Activated gamma-delta T cell treated with Interleukin-2 at 50 U/mL for 16 hours (primary cell): Measurements from ENCODE around the gene GPBAR1.
A peak's percentile ranks its signal among the peaks of the same experiment; 100 is the strongest.

Experiments used
- DNase-seq: peaks from one replicate; pipeline ENCODE4 v3.0.0-alpha.2; 2020

The GPBAR1 gene

DNA sequence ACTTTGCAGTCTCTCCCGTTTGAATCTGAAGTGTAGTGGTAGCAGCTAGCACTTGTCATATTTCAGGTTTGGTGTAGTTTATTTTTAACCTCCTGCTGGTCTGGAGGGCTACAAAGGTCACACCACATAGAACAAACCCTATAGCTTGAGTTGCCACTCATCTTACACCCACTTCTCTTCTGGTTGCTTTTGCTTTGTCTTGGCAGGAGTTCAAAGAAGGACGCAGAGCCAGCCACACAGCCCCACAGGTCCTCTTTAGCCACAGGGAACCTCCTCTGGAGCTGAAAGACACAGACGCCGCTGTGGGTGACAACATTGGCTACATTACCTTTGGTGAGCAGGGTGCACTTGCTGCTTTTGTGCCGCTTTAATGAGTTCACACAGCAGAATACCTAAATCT lies 15.6 kb upstream of the GPBAR1 start:
- DNase-seq = no peak

DNA sequence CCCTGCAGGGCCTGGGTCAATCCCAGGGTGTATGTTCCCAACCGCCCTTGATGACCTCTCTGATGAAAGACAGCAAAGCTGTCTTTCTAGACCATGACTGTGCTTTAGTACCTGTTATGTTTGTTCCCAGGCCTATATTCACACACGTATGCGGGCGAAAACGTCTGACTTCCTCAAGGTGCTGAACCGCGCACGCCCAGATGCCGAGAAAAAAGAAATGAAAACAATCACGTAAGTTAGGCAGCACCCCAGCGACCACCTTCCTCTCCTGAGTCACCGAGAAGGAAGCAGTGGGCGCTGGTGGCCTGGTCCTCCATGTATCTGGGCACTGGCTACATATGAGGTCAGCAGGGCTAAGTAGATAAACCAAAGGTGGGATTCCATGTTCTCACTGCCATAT lies 11.1 kb upstream of the GPBAR1 start:
- DNase-seq = no peak

DNA sequence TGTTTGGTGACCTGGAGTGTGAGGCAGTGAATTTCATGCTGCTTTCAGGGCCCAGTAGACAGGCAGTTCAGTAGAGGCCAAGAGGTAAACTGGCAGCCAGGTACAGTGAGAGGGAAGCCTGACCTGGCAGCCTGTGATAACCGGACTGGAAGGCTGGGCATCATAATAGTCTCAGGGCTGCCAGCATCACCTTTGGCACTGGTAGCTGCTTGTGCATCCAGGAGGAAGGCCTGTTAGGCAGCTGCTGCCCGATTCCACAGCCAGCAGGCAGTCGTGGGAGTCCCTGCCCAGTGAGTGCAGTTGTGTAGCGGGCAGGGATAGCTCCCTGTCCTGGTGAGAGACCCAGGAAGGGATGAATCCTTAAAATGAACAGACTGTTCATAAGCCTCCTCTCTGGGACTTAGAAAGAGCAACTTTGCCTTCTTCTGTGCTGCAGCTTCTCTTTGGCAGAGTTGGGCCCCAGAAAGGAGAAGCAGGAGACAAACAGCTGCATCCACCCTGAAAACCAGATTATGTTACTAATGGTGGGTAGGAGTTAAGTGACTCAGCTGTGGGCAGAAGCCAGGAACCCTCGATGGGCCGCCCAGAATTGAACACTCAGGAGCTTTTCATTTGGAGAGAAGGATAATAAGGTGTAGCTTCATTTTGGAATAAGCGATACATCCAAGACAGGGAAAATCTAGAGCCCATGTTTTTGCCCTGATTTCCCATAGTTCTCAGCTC lies 8.1 kb upstream of the GPBAR1 start:
- DNase-seq = no peak

DNA sequence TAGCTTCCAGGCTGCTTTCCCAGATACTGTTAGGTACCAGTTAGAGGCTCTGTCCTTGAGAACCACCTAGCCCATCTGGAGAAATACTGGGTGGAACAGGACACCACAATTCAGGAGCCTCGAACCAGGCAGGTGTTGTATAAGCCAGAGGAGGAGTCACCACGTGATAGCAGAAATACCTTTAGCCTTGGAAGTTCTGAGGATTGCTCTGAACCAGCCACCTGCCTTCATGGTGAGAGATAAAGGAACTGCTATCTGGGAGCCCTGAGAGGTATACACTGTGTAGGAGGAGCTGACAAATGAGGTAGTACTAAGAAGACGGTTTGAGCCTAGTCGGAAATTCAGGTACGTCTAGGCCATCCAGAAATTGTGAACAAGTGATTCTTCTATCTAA lies 7.6 kb upstream of the GPBAR1 start:
- no peak for DNase-seq

DNA sequence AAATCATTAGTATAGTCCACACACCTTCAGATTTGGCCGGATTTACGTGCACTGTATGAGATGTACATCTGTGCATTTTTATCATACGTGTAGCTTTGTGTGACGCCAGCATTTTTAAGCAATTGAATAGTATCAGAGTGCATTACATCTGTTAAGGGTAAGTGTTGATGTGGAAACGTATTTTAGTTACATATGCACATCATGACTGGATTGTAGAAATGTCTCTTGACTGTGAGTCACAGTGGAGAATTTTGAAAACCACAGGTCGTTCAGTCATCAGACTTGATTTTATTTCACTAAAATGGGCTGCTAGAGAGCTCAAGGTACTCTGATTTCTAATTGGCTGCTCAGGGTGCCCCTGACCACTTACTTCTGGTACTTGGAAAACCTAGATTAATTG lies 5.4 kb upstream of the GPBAR1 start:
- no peak for DNase-seq

DNA sequence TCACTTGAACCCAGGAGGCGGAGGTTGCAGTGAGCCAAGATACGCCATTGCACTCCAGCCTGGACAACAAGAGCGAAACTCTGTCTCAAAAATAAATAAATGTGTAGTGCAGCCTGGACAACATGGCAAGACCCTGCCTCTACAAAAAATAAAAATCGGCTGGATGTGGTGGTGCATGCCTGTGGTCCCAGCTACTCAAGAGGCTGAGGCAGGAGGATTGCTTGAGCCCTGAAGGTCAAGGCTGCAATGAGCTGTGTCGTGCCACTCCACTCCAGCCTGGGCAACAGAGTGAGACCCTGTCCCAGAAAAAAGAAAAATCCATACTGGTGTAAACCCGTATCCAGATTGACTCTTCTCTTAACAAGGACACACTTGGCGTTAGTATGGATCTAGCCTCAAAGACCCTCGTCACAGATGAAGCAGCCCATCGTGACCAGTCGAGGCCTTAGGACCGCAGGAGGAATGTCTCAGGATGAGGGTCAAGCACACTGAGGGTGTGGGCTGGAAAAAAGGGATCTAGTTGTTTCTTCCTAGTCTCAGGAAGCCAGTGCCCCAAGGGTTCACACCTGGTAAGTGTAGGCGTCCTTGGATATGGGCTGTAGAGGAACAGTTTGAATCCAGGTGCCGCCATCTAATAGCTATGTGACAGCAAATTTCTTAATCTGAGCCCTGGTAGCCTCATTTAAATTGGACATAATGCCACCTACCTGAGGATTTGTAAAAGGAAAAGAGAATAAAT lies 4.0 kb upstream of the GPBAR1 start:
- no peak for DNase-seq

DNA sequence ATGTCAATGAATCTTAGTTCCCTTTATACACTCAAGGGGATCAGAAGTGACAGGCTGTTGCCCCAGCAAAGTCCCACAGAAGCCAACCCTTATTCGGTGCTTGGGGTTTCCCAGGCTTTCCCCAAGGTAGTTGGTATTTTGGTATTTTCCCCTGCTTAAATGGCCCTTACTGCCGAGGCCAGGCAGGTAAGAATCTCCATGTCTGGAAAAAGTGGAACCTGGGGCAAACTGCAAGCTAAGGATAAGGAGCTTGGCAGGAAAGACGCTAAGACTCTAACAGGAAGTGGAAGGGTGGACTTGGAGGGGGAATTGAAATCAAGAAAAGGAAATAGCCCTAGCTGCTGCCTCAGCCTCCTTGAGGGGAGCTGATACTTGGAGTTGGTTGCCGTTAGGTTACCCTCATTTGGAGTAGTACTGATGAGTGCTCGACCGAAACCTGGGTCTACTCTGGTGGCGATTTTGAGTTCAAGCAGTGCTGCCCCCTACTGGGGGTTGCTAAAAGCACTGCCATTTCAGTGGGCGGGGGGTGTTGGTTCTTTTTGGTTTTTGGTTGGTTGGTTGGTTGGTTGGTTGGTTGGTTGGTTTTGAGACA lies 3.3 kb upstream of the GPBAR1 start:
- peak; percentile 68 for DNase-seq

DNA sequence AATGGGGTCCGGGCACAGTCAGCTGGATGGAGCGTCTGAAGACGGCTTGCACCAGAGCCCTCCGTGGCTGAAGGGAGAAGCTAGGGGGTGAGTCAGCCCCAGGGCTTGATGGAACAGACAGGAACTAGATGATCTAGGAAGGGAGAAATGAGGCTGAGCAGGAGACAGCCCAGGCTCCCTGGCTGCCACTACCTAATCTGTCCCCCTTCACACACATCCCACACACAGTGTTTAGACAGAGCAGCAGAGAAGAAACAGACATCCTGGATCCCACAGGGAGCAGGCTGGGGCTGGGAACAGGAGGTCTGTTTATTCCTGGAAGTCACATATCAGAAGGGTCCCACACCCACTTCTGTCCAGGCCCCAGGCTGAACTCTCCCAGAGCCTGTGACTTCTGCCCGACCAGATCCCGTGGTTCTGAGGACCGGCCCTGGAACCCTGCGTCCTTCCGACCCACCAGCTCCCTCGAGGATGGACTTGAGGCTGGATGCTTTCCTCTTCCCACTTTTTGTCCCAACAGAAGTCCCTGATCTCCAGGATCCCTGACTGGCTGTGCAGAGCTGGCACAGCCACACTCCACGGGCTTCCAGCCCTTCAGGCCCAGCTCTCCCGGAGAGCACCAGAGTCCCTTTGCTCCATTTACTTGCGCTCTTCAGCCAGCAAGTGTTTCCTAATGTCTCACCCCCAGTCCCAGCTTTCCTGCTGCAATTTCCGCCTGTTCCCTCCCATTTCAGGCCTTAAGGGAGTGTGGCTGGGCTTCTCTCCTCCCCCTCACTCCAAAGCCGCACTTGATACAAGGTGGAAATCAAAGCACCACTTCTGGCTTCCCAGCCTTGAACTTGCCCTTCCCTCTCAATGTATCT lies 1.5 kb upstream of the GPBAR1 start:
- DNase-seq = no peak

DNA sequence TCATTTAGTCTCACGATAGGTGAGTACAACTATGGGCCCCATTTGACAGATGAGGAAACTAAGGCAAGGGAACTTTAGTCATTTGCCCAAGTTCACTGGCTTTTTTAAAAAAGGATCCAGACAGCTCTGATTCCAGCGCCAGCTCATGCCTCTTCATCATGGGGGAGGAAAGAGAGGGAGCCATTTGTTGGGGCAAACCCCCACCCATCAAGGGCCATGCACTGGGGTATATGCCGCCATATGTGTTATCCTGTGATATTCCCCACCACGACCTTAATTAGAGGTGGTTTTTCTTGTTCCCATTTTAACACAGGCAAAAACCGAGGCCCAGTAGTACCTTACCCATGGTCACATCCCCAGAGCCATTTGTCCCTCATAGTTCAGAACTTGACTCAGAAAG lies 649 bp upstream of the GPBAR1 start:
- DNase-seq = no peak

DNA sequence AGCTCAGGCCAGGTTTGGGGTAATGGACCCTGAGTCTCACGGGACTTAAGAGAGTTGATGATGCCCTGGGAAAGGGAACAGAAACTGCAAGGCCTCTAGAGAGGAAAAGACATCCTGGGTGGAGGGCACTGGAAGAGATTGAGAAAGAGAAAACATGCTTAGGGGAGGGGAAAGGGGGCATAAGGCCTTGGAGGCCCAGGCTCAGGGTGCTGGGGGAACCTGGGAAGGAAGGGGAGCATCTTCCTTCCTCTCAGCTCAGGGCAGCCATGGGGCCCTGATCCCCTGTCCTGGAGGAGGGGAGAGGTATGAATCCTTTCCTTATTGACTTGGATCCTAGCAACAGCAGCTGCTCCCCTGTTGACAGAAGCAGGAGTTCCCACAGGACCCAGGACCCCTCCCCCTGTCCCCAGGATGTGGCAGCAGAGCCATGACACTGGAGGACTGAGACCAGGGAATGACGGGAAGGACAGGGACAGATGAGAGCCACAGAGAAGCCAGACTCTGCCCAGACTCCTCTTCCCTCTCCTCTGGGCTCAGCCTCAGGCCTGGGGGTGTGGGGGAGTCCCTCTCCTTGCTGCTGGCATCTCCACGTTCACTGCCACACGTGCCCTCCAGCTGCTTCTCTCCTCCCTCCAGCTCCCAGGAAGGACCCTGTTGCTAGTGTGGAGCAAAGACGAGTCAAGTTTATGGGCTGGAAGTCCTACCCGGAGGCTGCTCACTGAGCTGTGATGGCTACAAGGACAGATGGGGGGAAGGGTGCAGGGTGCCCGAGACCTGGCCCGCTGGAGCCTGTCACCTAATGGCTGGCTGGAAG lies 815 bp downstream of the GPBAR1 start:
- no peak for DNase-seq

DNA sequence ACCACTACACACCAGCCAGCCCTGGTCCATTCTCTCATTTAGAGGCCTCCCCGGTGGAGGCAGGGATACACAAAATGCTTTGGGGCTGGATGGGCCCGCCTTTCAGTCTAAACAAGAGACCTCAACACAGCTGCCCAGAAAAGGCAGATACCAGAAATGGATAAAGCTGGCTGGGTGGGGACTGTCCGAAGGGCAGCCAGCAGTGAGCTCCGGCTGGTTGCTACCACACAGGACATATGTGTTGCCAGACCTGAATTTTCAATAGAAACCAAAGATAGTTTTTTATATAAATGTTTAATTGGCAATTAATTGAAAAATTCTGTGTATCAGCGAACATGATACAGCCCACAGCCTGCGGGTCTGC lies 1.4 kb downstream of the GPBAR1 start:
- no peak for DNase-seq

DNA sequence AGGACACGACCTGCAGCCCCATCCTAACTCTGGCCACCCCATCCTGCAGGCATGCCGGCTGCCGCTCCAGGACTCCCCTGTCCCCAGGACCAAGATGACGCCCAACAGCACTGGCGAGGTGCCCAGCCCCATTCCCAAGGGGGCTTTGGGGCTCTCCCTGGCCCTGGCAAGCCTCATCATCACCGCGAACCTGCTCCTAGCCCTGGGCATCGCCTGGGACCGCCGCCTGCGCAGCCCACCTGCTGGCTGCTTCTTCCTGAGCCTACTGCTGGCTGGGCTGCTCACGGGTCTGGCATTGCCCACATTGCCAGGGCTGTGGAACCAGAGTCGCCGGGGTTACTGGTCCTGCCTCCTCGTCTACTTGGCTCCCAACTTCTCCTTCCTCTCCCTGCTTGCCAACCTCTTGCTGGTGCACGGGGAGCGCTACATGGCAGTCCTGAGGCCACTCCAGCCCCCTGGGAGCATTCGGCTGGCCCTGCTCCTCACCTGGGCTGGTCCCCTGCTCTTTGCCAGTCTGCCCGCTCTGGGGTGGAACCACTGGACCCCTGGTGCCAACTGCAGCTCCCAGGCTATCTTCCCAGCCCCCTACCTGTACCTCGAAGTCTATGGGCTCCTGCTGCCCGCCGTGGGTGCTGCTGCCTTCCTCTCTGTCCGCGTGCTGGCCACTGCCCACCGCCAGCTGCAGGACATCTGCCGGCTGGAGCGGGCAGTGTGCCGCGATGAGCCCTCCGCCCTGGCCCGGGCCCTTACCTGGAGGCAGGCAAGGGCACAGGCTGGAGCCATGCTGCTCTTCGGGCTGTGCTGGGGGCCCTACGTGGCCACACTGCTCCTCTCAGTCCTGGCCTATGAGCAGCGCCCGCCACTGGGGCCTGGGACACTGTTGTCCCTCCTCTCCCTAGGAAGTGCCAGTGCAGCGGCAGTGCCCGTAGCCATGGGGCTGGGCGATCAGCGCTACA lies 2.1 kb downstream of the GPBAR1 start:
- no peak for DNase-seq

DNA sequence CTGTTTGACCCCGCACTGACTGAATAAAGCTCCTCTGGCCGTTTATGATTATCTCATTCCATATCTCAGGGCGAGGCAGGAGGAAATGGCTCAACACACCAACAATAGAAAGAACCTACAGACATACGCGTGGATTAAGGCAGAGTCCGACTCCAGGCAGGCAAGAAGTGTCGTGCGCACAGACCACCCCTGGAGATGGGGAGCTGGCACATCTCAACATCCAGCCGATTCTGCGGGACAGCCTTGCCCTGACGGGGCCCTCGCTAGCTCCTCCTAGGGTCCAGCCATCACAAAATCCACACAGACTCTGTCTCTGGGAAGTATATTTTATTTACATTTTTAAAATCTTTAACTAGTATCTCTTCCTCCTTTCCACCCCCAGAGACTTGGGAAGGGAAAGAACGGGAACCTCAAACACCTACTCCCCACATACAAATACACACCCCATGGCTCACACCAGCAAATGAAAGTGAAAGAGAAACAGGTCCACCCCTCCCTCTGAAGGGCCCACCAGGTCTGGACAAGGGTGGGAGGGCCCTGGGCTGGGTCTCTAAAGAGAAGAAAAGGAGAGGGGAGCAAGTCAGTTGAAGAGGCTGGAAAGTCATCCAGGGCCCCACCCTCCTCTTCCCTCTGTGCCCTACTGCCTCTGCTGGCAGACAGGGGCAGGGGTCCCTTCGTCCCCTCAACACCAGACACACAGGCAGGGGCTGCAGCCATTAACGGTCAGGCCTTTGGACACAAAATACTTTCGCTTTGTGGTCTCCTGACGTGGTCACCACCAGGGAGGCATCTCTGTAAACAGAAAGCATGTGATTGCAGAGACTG lies 3.2 kb downstream of the GPBAR1 start:
- no peak for DNase-seq

DNA sequence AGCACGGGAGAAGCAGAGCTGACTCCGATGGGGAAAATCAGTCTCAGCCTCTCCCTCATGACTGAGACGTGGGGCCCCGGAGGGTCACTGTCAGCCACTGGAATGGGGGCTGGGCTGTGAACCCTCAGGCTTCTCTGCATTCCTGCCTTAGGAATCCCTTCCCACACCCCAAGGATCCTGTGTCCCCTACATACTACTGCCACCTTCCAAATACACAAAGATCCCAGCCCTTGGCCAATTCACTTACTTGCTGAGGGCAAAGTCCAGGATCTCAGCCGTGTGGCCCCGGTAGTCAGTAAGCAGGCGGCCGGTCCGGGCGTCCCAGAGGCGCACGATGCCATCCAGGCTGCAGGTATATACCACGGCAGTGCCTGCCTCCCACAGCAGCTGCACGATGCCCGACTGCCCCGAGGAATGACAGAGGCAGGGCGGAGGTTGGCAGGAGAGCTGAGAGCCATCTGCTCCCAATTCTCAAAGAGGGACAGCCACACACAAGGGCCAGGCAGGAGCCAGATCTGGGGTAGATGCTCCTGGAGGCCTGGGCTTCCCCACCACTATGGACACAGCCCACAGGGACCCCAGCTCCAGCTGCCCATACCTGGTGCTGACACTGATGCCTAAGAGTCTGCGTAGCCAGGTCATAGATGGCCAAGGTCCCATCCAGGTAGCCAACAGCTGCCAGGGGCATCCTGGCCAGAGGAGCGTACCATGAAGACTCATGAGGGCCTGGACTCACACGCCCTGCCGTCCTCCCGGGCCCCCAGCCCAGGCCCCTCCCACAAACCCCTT lies 4.2 kb downstream of the GPBAR1 start:
- DNase-seq = no peak

DNA sequence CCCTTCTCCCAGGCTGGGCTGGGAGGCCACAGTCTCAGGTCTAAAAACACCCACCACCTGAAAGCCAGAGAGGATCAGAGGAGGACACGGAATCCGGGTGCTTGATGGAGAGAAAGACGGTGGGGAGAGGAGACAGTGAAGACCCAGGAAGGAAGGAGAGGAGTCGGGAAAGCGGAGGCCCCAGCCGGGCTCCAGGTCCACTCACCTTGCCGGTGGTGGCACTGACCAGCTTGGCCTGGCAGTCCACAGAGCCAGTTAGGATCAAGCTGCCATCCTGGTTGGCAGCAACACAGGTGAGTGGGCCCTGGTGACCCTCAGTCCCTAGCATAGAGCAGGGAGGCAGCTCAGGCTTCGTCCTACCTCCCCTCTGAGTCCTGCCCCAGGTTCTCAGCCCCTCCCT lies 4.8 kb downstream of the GPBAR1 start:
- no peak for DNase-seq

DNA sequence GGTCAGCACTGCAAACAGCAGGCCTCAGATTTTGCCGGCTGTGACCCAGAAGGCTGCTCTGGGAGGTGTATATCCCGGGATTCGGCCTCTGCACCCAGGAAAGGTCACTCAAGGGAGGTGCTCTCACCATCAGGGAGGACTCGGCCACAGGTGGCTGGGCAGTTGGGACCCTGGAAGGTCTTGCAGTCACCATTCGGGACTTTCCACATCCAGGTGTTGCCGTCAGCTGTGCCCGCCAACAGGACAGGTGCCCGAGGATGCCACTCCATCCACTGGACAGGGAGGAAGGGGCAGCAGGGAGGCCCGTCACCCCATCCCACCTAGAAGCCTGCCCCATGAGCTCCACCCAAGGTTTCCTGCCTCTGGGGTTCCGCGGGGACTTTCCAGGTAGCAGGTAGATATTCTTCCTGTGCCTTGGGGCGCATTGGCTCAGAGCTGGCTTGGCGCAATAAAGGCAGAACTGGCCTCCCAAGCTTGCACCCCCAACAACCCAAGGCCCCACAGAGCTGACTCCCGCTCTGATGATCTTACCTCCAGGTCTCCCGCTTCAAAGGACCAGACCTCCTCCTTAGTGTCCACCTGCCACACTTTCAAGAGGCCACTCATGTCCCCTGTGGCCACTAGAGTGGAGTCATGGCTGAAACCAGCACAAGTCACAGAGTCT lies 5.6 kb downstream of the GPBAR1 start:
- DNase-seq = no peak

DNA sequence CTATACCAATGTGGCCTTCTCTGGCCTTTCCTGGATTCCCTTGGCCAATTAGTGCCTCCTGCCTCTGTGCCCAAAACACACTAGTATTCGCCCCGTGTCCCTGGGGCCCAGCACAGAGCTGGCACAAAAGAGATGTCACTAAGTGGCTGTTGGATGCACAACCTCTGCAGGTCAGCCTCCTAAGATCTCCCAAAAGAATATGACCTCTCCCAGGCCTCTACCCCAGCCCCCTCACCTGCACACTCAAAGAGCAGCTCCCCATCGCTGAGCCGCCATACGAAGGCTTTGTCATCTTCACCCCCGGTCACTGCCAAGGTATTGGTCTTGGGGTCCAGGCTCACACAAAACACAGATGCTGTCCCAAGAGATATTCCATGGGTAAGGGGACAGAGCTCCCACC lies 6.4 kb downstream of the GPBAR1 start:
- no peak for DNase-seq

DNA sequence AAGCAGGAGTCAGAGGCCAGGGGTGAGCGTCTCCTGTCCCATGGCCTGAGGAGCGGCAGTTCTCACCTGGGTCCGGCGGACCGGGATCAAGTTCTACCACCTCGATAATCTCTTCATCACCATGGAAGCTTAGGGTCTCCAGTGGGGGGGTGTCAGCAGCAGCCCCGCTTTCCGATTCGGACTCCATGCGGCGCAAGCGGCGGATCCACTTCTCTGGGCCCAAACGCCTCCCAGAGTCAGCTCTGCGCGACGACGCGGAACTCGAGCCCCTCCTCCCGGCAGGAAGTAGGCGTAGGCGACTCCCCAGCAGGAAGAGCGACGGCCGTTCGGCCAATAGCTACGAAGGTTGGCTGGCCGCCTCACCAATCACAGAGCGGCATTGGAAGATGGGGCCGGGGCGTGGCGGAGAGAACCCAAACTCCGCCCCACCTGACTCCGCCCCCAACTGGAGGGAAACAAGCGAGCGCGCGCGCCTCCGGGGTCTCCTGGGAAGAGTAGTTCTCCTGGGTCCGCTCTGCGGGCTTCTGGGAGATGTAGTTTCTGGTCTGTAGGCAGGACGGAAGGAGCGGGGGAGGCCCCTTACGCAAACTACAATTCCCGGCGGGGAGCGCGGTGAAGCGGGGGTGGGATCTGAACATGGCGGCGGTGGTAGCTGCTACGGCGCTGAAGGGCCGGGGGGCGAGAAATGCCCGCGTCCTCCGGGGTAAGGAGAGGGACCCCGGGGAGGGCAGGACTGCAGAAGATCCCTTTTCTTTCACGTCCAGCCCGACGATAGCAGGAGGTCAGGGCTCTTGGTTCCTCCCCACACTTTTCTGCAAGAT lies 9.3 kb downstream of the GPBAR1 start, which contains the start of the genes AAMP and PNKD:
Gene AAMP (minus strand): TSS at position 238 of the 821 bp plus-strand sequence. CDS start 51 bp downstream, at position 187.
Gene PNKD (plus strand): TSS at position 620 of the 821 bp plus-strand sequence. CDS start 17 bp downstream, at position 637.
- DNase-seq = peak; percentile 100
